Renal pelvis (tissue), 4 donors: Measurements from ENCODE around the gene EXOC6. TPM values are rescaled to one million over a fixed set of nuclear protein-coding genes. Genes with fewer than 3 reads are reported as not detected.
"Not testable (repeated sequence)": the region's sequence is repeated elsewhere in the genome, so short reads cannot be mapped to it uniquely, and the experiment has no call there.

Experiments used
- DNase-seq: peaks from one replicate; pipeline ENCODE4 v3.0.0-alpha.2; 2013
- polyA plus RNA-seq, 3 donors: library from polyadenylated mRNA; unstranded; fragments of 120-200 nt; gene quantifications; one replicate each; pipeline ENCODE4 v1.2.1, GENCODE V29; 2013; ENCODE audit not compliant: insufficient read length in 3 of 3

EXOC6 gene
- polyA plus RNA-seq, 3 donors = 16.0 to 17.8 (median 17.5) TPM

DNA sequence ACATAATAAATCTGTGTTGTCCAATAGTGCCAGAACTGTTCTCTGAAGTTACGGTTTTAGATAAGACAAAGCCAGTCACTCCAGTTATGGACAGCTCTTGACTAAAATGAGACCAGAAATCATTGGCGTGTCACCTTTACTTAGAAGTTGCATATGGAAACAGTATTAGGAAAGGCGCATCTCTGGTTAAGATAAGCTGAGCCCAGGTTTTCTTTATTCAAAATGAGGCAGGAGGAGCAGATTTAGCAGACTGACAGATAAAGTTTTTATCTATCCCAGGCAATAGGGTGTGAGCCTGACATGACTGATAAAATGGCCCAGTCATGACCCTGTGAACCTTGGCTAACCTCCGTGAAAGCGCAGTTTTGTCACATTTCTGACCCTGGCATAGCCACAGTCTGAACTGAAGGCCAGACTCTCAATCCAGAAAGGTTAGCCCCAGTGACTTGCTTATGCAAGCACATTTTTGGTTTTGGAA lies 229.6 kb downstream of the EXOC6 start:
- no peak for DNase-seq

DNA sequence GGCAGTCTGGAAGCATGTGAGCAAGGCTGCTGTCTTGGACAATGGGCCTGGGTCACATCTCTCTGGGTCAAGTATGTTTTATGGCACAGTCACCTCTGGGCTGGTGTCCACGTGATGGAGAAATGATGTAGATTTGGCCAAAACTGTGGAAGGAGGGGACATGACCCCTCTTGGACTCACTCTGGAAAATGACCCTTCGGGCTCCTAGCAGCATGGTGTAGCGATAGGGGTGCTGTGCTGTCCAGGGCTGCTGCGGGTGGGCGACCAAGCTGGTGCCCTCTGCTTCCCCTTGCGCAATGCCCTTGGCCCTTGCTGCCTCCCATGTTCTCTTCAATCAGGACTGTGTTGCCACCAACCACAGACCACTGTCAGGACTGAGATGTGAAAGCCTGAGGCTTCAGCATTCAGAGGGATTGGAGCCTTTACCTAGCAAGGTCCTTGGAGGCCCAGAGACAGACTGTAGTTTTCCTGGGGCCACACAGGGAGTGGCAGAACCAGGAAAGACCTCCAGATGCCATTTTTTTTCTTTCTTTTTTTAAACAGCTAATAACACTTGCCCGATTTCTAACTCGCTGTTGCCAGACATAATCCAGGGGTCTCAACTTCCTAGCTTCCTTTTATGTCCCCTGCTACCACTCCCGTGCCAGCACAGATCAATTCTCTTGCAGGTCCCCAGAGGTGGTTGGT lies 231.5 kb downstream of the EXOC6 start:
- no peak for DNase-seq

DNA sequence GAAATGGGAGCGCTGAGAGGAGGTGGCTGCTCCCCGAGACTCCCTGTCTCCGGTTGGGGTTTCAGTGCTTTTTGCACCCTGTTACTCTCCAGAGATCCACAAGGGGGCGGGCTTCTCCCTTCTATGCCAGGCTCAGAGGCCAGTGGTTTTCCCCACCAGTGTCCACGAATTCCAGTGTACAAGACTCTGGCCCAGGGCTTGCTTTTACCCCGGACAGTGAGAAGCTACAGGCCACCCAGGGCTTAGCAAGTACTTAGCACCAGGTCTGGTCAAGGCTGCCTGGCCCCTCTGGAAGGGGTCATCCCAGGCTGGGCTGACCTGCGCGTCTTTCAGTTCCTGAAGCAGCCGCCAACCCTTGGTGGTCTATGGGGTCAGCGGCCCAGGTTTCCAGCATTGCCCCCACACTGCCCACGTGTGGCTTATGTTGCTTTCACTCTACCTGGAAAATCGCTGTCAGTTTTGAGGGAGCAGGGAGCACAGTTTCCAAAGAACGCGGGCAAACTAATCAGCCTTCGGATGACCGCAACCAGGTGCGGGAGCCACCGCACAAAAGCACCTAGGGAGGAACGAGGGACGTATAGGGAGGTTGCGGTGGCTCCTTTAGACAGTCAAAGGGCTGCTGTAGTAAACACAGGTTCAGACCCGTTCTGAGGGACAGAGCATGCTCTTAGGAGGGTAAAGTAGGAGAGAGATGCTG lies 232.2 kb downstream of the EXOC6 start:
- no peak for DNase-seq

DNA sequence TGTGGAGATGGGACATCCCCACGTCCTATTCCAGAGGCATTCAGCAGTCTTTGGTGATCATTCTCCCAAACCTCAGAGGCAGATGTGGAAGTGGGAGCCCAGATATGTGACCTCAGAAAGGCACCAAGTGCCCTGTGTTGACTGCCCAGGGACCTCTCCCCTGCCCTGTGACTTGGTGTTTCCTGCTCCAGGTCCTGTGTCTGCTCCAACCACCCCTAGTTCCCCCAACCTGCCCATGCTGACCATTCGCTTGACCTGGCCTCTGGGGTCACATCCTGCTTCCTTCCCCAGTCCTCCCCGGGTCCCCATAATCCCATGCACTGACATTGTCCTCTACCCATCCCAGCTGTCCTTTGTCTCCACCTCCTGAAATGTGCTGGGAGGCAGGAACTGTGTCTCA lies 233.0 kb downstream of the EXOC6 start:
- DNase-seq = no peak

GRCh38 chr10:93081834-93082233 lies 233.5 kb downstream of the EXOC6 start:
- DNase-seq = no peak

DNA sequence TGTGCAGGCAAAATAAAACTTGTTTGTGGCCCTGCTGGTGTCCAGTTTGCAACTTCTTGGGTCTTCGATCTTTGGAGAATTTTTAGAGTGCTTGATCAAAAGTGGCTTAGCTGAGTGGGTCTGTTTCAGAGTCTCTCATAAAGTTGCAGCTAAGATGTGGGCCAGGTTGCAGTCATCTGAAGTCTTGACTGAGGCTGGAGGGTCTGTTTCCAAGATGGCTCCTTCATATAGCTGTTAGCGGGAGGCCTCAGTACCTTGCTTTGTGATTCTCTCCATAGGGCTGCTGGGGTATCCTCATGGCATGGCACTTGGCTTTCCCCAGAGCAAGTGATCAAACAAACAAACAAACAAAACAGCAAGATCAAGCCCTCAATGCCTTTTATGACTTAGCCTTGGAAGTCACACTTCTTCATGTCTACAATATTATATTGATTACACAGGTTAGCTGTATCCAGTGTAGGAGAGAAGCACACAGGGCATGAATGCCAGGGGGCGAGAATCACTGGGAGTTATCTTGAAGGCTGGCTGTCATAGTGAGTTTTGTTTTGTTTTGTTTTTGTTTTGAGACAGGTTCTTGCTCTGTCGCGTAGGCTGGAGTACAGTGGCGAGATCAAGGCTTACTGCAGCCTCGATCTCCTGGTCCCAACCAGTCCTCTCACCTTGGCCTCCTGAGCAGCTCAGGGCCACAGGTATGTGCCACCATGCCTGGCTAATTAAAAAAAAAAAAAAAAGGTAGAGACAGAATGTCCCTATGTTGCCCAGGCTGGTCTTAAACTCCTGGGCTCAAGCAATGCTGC lies 235.6 kb downstream of the EXOC6 start:
- DNase-seq = no peak

DNA sequence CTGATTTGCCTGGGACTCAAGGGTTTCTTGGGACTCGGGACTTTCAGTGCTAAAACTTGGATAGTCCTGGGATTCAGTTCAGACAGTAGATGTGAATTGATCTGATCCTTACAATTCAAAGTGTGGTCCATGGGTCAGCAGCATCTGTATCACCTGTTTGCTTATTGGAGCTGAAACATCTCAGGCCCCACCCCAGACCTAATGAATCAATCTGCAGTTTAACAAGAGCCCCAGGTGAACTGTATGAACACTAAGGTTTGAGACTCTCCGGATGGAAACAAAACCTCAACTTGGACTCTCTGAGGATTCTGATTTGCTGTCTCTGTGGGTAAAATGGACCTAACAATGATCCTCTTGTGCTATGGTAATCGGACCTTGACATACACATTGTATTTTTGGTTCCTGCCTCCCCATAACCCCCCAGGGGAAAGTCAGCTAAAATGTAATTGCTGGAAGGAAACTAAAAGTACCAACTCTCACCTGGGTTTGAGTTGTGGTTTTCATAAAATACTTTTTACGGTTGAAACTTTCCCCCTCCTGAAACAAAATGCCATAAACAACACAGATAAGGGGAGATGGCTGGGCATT lies 237.0 kb downstream of the EXOC6 start:
- DNase-seq = no peak

DNA sequence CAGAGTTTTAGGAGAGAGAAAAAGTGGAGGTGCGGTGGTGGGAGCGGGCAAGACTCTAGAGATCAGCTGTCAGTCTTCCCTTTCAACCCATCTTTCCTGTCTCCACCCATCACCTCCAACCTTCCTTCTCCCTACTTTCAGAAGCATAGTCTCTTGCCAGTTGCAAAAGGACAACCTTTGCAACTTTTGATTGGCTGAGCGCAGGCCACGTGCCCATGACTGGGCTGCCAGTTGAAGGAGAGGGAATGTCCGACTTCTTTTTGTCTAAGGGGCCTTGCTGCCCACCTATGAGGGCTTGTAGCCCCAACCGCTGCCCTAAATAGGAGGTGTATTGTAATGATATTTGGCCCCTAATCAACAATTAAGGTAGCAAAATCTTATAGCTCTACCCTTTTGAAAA lies 238.0 kb downstream of the EXOC6 start:
- no peak for DNase-seq

DNA sequence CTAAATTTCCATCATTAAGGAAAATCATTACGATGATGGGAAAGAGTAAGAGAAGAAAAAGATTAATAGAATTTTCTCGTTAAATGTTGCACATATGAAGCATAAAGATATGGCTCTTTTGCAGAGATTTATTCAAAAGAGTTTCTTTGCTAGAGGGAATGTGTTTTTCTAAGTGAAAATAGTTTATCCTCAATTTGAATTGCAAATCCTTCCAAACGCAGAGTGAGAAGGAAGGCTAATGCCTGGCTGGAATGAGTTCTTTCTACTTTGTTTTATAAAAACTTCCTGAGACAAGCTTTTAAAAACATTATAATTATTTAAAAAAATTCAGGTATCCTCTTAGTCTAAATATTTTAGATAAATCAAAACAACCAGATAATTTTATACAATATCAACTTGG lies 239.5 kb downstream of the EXOC6 start:
- no peak for DNase-seq

- no peak for DNase-seq
These were observed 240.1 kb downstream of the EXOC6 start for GRCh38 chr10:93088466-93088865.

- DNase-seq = no peak
These were observed 242.3 kb downstream of the EXOC6 start for GRCh38 chr10:93090619-93091018.

DNA sequence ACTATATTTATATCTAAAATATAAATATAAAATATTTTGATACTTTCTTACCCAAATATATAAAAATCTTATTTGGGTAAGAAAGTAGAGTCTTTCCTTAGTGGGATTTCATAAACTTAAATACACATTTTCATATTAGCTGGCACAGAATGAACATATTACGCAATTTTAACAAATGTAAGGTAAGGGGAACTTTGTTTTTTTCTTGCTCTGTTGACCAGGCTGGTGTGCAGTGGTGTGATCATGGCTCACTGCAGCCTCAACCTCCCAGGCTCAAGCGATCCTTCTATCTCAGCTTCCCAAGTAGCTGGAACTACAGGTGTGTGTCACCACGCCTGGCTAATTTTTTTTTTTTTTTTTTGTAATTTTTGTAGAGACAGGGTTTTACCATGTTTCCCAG lies 243.6 kb downstream of the EXOC6 start:
- no peak for DNase-seq

DNA sequence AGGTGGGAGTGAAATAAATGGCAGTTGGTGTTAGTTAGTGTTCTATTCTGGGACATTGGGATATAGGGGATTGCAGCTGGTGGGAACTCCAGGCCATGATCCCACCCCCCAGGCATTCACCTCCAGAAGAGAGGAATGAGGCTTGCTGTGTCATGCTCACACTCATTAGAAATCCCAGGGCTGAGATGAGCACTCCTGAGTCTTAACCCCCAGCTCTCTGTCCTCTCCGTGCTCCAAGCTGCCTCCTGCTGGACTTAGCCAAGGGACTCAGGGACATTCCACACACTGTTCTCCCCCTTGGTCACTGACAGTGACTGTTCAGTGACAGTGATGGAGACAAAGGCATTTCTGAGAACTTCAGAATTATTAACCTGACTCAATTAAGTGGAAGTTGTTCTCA lies 246.9 kb downstream of the EXOC6 start:
- no peak for DNase-seq

DNA sequence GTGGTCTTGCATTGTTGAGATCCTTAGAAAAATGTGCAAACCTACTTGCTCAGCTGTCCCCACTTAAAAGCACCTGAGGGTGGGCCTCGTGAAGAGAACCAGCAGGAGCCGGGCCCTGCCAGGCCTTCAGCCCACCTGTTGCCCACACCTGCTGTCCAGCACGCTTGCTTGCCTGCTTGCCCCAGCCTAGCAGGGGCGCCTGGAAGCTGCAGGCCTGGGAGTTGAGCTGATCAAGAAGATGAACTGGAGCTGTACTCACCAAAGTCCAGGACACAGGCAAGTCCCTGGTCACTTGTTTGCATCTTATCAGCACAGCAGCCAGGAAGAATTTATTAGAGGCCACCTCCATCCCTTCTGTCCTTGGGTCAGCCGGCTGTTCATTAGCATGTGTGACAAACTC lies 248.6 kb downstream of the EXOC6 start:
- DNase-seq = no peak

- DNase-seq = no peak
These were observed 249.1 kb downstream of the EXOC6 start for GRCh38 chr10:93097386-93097785.

DNA sequence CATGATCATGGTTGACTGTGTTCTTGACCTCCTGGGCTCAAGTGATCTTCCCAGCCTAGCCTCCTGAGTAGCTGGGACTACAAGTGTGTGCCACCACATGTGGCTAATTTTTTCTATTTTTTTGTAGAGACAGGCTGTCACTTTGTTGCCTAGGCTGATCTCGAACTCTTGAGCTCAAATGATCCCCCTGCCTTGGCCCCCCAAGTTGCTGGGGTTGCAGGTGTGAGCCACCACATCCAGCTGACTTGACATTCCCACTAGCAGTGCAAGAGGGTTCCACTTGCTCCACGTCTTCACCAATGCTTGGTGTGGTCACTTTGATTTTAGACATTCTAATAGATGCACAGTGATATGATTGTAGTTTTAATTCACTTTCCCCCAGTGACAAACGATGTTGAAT lies 250.5 kb downstream of the EXOC6 start:
- no peak for DNase-seq

DNA sequence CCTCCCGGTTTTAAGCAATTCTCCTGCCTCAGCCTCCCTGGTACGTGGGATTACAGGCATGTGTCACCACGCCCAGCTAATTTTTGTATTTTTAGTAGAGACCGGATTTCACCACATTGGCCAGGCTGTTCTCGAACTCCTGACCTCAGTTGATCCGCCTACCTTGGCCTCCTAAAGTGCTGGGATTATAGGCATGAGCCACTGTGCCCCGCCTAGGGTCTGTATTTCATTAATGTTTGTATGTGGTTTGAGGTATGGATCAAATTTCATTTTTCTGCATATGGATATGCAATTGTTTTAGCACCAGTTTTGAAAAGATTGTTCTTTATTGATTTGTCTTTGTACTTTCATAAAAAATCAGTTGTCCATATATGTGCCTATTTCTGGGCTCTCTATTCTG lies 251.3 kb downstream of the EXOC6 start:
- no peak for DNase-seq

DNA sequence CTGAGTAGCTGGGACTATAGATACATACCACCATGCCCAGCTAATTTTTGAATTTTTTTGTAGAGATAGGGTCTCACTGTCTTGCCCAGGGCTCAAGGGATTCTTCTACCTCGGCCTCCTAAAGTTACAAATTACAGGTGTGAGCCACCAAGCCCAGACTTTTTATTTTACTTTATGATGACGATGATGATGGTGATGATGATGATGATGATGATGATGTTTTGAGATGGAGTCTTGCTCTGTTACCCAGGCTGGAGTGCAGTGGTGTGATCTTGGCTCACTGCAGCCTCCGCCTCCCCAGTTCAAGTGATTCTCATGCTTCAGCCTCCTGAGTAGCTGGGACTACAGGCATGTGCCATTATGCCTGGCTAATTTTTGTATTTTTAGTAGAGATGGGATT lies 252.8 kb downstream of the EXOC6 start:
- DNase-seq = not testable (repeated sequence)

DNA sequence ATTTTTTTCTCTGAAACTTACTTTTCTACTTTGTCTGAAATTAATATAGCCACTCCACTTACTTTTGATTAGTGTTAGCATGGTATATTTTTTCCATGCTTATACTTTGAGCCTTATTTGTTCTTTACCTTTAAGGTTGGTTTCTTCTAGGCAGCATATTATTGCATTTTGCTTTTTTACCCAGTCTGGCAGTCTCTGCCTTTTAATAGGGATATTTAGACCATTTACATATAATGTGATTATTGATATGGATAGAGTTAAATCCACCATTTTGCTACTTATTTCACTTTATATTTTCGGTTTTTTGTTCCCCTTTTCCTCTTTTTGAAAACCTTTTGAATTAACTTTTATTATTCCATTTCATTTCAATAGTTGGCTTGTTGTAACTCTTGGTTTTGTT lies 255.6 kb downstream of the EXOC6 start:
- no peak for DNase-seq

GRCh38 chr10:93106631-93107072 lies 258.3 kb downstream of the EXOC6 start:
- DNase-seq = no peak
